Suppressor macrophage treated with lipopolysaccharide for 4 hours (primary cell): ENCODE measurements around the gene FBXL19.
"Not testable (repeated sequence)": the region's sequence is repeated elsewhere in the genome, so short reads cannot be mapped to it uniquely, and the experiment has no call there.

Source experiments
- DNase-seq: peaks from one replicate; pipeline ENCODE4 v3.0.0-alpha.2; 2020

Gene FBXL19

GRCh38 chr16:30923554-30924075 is at the start of gene FBXL19:
FBXL19 (plus strand) TSS chr16:30923572; CDS start chr16:30925755, 2,183 bp downstream.
- no peak for DNase-seq

- no peak for DNase-seq
Measured at GRCh38 chr16:30874244-30874820, 49.0 kb upstream of the FBXL19 start.

DNA sequence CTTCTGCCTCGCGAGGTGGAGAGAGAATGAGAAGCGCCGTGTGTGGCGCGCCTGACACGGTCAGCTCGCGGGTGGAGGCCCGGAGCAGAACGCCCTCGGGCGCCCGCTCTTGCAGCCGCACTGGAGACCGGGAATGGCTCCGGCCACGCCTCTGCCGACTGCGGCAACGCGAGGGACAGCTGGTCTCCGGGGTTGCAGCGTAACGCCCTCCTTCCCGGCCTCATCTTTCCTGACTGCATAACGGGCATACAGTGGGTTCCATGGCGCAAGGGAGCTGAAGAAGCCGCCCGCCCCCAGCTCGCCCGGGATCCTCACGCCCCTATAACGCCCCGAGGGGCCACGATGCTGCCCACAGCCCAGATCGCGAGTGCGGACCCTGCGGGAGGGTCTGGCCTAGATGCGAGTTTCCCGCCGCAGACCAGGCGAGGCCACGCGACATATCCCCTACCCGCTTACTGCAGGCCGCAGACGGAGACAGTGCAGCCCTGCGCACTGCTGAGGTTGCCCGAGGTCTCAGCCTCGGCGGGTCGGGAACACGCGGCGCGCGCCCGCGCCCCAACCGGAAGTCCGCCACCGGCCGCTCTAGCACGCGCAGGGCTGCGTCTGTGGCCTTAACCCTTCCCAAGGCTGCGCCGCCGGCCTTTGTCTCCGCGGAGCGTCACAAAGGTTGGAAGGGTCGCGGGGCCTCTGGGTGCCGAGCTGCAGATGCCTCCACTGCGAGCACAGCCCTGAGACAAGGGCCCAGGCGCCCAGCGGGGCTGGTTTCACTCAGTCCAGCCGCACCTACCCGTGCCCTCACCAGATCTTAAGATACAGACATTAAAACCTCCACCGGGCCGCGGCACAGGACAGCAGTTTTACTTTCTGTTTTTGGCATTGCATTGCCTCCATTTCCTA is 48.3 kb upstream of the FBXL19 start:
- DNase-seq: peak; percentile 94

GRCh38 chr16:30875871-30876801 is 47.2 kb upstream of the FBXL19 start:
- peak; percentile 61 for DNase-seq

DNA sequence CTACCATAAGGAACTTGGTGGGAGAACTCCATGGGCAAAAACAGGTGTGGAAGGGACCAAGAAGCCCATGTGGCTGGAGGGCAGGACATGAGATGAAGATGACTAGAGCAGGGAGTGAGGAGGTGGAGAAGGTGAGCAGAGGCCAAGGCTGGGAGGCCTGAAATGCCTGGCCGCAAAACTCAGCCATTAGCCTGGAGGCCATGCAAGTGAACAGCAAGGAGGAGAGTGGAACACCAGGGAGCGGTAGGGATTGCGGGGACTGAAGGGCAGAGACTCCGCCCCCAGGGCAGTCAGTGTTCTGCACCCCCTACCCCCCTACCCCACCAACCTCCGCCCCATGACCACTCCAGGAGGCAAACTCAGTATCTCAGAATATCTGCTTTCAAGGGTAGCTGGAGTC is 46.5 kb upstream of the FBXL19 start:
- no peak for DNase-seq

GRCh38 chr16:30882429-30883310 is 40.7 kb upstream of the FBXL19 start:
- DNase-seq: no peak

DNA sequence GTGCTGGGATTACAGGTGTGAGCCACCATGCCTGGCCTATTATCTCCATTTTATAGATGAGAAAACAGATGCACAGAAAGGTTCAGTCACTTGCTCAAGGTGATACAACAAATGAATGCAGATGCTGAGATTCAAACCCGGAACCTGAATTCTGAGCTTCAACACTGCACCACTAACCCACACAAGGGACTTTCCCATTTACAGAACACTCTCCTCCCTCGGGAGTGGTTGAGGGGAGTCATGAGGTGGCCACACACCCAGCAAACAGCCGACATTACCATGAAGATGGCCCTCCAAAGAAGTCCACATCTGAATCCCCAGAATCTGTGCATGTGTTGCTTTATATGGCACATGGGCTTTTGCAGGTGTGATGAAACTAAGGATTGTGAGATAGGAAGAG is 38.6 kb upstream of the FBXL19 start:
- DNase-seq: no peak

GRCh38 chr16:30885196-30885595 is 38.2 kb upstream of the FBXL19 start:
- DNase-seq: no peak

DNA sequence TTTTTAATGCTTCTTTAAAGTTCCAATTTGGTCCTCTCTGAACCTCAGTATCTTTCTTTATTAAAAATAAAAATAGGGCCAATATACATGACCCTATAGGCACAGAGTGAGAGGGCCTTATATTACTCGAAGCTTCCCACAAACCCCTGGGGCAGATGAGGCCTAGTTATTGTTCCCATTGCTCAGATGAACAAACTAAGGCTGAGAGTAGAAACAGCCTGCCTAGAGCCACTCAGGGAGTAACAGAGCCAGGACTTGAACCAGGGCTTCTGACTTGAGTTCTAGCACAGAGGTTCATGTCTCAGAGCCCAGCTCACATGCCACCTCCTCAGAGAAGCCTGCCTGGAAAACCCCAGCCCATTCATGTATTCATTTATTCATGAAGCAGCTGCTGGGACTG is 37.2 kb upstream of the FBXL19 start:
- DNase-seq: no peak

DNA sequence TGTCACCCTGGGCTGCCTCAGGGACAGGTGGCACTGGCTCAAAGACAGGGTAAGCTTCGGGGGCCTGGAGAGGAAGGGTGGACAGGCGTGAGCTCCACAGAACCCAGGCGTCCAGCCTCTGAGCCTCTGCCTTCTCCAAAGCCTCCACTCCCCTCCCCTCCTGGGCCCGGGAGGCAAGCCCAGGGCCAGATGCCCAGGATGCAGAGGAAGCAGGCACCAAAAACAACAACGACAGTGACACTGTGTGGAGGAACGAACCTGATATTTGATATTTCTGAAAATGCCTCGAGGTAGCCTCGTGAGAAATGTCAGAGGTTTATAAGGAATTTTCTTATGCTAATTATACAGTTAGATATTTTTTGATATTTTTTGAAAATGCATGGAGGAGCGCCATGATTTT is 35.4 kb upstream of the FBXL19 start:
- no peak for DNase-seq

- no peak for DNase-seq
Measured at GRCh38 chr16:30888856-30889499, 34.4 kb upstream of the FBXL19 start.

GRCh38 chr16:30889721-30890120 is 33.7 kb upstream of the FBXL19 start:
- DNase-seq: no peak

DNA sequence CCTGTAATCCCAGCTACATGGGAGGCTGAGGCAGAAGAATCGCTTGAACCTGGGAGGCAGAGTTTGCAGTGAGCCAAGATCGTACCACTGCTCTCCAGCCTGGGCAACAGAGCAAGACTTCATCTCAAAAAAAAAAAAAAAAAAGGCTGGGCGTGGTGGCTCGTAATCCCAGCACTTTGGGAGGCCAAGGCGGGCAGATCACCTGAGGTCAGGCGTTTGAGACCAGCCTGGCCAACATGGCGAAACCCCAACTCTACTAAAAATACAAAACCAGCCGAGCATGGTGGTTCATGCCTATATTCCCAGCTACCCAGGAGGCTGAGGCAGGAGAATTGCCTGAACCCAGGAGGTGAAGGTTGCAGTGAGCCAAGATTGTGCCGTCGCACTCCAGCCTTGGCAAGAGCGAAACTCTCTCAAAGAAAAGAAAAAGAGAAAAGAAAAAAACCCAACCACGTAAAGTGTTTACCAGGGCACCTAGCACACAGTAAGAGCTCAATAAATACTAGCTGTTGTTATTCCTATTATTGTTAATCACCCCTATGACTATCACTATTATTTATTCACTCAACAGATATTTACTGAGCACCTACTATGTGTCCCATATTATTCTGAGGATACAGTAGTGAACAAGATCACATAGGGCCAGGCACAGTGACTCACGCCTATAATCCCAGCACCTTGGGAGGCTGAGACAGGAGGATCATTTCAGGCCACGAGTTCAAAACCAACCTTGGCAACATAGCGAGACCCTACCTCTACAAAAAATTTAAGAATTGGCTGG is 32.1 kb upstream of the FBXL19 start:
- DNase-seq: not testable (repeated sequence)

DNA sequence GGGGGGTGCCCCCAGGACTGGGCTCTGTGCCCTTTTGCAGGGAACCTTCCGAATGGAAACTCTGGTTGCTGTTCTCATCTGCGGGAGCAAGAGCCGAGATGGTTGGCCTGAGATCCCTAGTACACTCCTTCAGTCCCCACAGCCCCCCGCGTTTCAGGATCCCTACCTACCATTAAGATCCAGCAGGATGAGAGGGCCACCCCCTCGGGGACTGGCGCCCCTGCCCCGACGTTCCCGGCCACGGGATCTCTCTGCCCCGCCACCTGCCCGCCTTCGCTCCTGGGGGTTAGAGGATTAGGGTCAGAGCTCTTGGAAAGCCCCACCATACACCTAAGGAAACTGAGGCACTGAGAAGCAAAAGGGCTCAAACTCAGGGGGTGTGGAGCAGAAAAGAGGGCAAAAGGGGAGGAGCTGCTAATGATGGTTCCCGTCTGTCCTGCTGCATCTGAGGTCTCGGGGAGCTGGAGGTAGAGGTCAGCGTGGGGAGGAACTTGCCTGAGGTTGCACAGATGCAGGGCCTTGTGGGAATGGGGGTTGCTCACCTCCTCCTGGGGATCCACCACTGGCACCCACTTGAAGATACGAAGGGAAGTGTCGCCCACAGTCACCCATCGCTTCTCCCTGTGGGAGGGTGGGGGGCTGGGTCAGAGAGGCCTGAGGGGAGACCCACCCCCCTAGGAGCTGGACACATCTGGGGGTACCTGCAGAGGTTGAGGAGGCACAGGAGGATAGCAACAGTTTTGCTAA is 30.5 kb upstream of the FBXL19 start:
- DNase-seq: no peak

DNA sequence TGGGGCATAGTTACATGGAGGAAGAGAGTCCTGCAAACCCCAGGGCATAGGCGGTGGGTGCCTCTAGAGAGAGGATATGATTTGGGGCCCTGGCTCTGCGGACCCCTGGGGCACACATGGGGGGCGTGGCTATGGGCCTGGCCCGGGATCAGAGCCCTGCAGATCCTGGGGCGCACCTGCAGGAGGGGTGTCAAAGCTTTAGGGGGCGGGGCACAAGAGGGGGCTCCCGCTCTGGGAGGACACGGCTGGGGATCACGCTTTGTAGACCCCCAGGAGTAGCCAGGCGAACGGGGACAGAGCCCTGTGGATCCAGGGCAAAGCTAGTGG is 30.0 kb upstream of the FBXL19 start:
- DNase-seq: no peak

DNA sequence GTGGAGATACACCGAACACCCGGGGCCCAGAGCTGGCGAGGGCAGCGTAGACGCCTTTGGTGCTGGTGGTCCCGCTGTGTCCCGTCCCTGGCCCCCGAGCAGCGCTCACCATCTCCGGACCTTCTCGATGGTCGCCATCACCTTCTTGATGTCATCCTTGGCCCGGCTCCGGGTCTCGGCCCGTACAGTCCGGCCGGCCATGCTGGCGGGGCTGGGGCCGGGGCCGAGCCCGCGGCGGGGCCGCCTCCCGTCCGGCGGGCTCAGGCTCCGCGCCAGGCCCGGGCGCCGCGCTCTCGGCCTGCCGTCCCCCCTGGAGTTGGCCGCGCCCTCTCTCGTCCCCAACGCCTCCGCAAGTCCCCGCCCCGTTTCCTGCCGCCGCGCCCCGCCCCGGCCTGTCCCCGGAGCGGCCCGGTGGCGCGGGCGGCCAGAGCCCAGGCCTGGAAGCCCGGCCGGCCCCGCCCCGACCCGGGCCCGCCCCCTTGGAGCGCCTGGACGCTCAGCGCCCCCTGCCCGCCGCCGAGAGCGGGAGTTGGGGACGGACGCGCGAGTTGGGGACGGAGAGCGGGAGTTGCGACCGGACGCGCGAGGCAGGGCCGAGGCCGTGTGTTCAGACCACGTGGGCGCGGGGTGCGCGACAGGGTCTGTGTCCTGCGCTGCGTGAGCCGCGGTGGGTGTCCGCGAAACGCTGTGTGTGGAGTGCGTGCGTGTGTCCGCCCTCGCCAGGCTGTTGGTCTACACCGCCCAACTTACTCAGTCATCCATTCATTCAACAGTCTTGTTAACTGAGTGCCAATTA is 29.4 kb upstream of the FBXL19 start, which contains the start of gene BCL7C:
BCL7C (minus strand) TSS at position 334 of the 796 bp plus-strand sequence; CDS start at position 201, 133 bp downstream.
- DNase-seq: peak; percentile 95

DNA sequence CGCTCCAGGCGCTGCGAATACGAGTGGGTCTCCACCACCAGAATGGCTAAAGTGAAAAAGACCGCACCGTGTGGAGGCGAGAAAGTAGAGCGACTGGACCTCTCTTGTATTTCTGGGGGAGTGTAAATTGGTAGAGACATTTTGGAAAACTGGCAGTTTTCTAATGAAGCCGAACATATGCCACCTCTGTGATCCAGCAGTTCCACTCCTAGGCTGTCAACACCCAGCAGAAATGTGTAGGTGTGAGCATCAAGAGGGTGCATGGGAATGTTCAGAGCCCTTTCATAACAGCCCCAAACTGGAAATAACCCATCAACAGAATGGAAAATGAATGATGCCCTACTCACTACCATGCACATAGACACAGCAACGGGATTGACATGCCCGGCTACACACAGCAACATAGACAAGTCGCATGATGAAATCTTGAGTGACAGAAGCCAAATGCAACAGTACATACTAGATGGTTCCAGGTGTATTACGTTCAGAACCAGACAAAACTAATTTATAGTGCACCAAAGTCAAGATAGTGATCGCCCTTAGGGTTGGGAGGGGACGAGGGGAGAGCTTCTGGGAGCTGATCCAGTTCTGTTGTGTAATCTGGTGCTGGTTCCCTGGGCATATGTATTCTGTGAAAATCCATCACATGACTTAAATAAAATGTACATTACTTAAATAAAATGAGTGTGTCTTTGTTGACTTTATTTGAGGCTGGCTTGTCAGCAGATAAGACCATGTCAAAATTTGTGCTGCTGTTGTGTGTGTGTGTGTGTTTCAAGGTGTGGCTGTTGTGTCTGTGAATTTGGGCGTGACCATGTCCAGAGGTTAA is 28.6 kb upstream of the FBXL19 start:
- peak; percentile 12 for DNase-seq

DNA sequence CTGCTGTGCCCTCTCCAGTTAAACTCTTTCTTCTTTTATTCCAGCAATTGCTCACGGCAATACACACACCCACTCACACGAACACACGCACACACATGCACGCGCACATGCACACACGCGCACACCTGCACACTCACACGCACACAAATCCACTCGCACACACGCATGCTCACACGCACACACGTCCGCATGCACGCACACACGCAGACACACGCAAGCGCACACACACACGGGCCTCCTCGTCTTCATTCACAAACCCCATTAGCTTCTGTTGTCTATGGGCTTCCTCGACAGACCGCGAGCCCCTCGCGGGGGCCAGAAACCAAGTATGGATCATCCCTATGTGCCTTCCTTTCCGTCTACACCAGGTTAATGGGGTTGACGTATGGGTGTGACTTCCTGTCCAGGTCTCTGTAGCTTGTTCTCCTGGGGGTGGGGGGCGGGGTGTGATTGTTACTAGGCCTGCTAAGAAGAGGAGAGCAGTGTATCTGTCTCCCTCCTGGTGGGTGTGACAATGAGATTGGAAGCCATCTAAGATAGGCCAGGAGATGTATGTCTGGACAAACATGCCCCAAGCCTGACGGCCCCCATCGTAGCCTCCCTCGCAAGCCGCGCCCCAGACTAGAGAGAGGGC is 27.6 kb upstream of the FBXL19 start:
- DNase-seq: no peak
